Embryonic facial prominence (tissue), 1 donor: ENCODE data around the gene NAA20.

Experiments
- DNase-seq: peaks from one replicate; pipeline ENCODE4 v3.0.0-alpha.2; 2016; ENCODE audit errors: extremely low spot score

Gene NAA20

DNA sequence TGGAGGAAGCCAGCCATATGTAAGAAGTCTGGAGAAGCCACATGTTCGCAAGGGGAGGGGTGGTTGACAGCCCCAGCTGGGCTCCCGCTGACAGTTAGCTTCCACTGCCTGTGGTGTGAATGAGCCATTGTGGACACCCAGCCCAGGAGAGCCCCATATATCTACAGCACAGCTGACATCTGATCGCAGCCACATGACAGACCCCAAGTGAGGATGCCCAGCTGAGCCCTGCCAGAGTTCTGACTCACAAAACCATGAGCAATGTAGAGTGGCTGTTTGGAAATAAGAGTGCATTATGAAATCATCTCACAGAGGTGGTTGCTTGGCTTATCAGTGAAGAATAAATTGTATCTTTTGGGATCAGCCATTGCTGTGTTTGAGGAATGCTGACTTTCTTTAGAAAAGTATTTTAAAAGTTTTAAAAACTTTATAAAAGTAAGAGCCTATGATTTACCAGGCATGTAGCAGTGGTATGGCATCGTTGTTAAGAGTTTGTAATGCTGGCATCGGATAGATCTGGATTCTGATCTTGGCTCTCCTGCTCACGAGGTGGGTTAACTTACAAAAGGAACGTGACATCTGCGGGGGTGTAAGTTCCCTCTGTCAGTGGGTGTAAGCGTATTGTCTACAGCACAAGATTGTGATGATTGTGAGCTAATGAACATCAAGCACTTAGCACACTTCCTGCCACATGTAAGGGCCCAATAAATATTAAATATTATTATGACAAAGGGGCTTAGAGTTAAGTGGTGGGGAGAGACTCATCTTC is 59.3 kb downstream of the NAA20 start:
- DNase-seq, result no peak

DNA sequence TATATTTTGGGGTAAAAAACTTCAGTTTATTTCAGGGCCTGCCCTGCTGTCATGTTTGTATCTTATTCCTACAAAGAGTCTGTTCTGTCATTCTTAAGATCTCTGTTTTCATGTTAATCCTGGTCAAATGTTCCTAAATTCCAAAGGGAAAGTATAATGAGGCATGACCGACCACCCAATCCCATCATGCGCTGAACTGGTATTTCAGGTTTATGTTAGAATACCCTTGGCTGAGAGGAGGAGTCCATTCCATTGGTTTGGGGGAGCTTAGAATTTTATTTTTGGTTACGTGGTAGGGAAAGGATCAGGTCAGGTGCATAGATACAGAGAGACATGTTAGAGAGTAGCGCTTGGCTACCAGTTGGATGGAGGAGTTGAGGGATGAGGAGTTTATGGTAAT is 60.9 kb downstream of the NAA20 start:
- no peak for DNase-seq

DNA sequence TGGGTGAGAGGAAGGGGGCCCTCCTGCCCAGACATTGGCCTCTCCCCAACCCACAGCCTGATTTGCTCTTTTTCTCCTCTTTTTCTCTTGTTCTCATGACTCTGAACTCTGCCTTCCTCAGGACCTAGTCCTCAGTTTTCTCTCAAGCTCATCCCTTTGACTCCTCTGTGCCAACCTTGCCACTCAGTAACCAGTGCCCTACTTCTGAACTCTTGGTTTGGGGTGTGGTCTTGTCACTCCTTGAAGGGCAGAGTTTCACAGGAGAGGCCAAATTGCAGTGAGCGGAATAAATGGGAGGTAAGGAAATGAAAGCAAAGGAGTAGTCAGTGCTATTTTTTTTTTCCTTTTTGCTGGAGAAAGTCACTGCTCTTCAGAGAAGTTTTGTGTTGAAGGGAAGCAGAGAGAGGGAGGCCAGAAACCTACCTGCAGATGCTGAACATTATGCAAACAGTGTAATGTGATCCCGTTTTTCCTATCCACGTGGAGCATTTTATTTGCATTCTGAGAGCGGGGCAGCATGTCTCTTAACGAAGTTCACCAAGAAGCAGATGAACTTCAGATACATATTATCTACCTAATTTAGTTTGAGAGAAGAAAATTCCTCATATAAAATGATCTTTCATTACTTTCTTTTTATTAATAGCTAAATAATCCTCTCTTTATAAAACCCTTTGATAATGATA is 62.1 kb downstream of the NAA20 start:
- DNase-seq, result no peak
